ENCODE data around the gene EPHB1.

EPHB1 gene

DNA sequence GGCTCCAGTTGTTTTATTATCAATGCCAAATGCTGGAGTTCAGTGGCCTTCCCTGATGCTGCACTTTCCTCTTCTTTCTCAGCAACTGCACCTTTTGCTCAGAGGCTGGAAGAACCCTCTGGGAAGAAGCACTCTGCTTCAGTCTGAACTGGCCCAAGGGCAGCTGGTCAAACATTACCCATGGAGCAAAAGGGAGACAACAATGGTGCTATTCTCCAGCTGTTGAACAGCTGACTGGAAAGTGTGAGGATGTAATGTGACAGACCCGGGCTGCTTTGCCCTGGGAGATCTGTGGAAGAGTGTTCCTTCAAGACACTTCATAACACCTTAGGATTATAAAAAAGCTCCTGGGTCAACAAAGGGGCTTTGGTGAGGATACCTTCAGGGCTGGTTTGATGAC, 84.9 kb downstream of the EPHB1 start:
- Histone ChIP-seq H2BK120ac (ENCODE audit: low read depth, low read length) (no peak overlapping the region), H3K9ac (ENCODE audit: low read length) (no peak overlapping the region), H2AK5ac (ENCODE audit: low read length) (no peak overlapping the region), H4K5ac (ENCODE audit: low read length) (no peak overlapping the region), H3K4me2 (ENCODE audit: low read length) (no peak overlapping the region), H3K79me1 (ENCODE audit: low read length) (no peaks in the 10 kb centered on the region), H3K36me3 (ENCODE audit: control insufficient read depth, insufficient read depth, low read length) (no peaks in the 10 kb centered on the region), H3K4me3 (ENCODE audit: low read length) (no peak overlapping the region), H3K4me1 (ENCODE audit: control insufficient read depth, low read depth, low read length) (no peaks in the 10 kb centered on the region), H3K4ac (ENCODE audit: low read depth, low read length) (no peak overlapping the region), H4K8ac (ENCODE audit: low read depth, low read length) (no peak overlapping the region), H3K18ac (ENCODE audit: low read length) (no peak overlapping the region), H2BK5ac (ENCODE audit: low read length) (no peak overlapping the region), H3K56ac (ENCODE audit: low read length) (no peak overlapping the region), H3K79me2 (ENCODE audit: control insufficient read depth, insufficient read depth, low read length) (no peaks in the 10 kb centered on the region), H2BK15ac (replicated peaks; ENCODE audit: low read depth) (no peak overlapping the region), H3K27ac (ENCODE audit: low read depth, low read length) (no peak overlapping the region), H3K27me3 (ENCODE audit: insufficient read depth, low read length, poor library complexity) (no peaks in the 10 kb centered on the region), H3K23ac (ENCODE audit: low read length) (no peak overlapping the region)
- WGBS (ENCODE audit: extremely low coverage, insufficient coverage, low lambda C conversion rate), result no CpG with 5 or more reads among the region's 1 CpG
- no peak for DNase-seq

DNA sequence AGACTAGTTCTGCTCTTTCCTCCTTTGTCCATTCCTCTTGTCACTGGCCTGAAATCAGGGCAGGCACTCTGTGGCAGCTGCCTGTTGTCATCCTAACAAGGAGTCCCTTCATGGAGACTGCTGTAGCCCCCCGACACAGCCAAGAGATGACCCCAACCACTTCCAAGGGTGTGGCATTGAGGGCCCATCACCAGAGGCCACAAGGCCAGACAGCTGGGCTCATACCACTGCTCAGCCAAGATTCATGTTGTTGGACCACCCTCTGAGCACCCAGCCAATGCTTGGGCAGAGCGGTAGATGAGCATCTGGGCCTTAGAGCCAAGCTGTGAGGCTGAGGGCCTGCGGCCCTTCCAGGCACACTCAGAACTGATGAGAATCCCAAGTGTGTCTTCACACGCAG, 85.4 kb downstream of the EPHB1 start:
- H3K9ac ChIP-seq (ENCODE audit: low read length), result no peak overlapping the region
- no peak overlapping the region for H3K27ac ChIP-seq (ENCODE audit: low read depth, low read length)

DNA sequence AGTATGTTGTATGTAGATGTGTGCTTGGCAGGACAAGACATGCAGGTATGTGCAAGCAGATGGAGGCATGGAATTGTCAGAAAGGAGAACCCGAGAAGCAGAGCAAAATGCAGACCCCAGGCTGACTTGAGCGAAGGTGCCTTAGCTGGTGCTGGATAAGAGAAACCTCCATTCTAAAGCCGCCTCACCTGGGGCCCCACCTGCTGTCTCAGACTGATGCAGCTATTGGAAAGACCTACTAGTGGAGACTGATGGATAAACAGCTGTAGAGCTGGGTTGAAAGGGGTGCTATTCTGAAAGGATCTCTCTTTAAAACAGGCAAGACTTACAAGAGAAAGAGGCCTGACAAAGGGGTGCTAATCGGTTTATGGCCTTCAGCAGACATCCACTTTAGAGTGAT, 86.2 kb downstream of the EPHB1 start:
- Histone ChIP-seq H3K4me2 (ENCODE audit: low read length) (no peak overlapping the region), H3K4me1 (ENCODE audit: control insufficient read depth, low read depth, low read length) (no peaks in the 10 kb centered on the region), H3K27ac (ENCODE audit: low read depth, low read length) (no peak overlapping the region), H3K4me3 (ENCODE audit: low read length) (no peak overlapping the region), H3K23ac (ENCODE audit: low read length) (no peak overlapping the region), H3K9ac (ENCODE audit: low read length) (no peak overlapping the region), H3K79me2 (ENCODE audit: control insufficient read depth, insufficient read depth, low read length) (no peaks in the 10 kb centered on the region), H2AK5ac (ENCODE audit: low read length) (no peak overlapping the region), H3K4ac (ENCODE audit: low read depth, low read length) (no peak overlapping the region), H3K18ac (ENCODE audit: low read length) (no peak overlapping the region), H3K56ac (ENCODE audit: low read length) (no peak overlapping the region), H2BK120ac (ENCODE audit: low read depth, low read length) (no peak overlapping the region), H4K8ac (ENCODE audit: low read depth, low read length) (no peak overlapping the region), H2BK15ac (replicated peaks; ENCODE audit: low read depth) (no peak overlapping the region), H3K27me3 (ENCODE audit: insufficient read depth, low read length, poor library complexity) (no peaks in the 10 kb centered on the region), H4K5ac (ENCODE audit: low read length) (no peak overlapping the region), H3K36me3 (ENCODE audit: control insufficient read depth, insufficient read depth, low read length) (no peaks in the 10 kb centered on the region), H3K79me1 (ENCODE audit: low read length) (no peaks in the 10 kb centered on the region), H2BK5ac (ENCODE audit: low read length) (no peak overlapping the region)
- no peak for DNase-seq
- no CpG with 5 or more reads among the region's 4 CpGs for WGBS (ENCODE audit: extremely low coverage, insufficient coverage, low lambda C conversion rate)

More for the DNA sequence above, 85.4 kb downstream of the EPHB1 start:
- Histone ChIP-seq H3K4me2 (ENCODE audit: low read length) (no peak overlapping the region), H3K4ac (ENCODE audit: low read depth, low read length) (no peak overlapping the region), H4K5ac (ENCODE audit: low read length) (no peak overlapping the region), H2BK5ac (ENCODE audit: low read length) (no peak overlapping the region), H3K4me1 (ENCODE audit: control insufficient read depth, low read depth, low read length) (no peaks in the 10 kb centered on the region), H3K56ac (ENCODE audit: low read length) (no peak overlapping the region), H3K36me3 (ENCODE audit: control insufficient read depth, insufficient read depth, low read length) (no peaks in the 10 kb centered on the region), H2AK5ac (ENCODE audit: low read length) (no peak overlapping the region), H3K79me2 (ENCODE audit: control insufficient read depth, insufficient read depth, low read length) (no peaks in the 10 kb centered on the region), H3K23ac (ENCODE audit: low read length) (no peak overlapping the region), H2BK15ac (replicated peaks; ENCODE audit: low read depth) (no peak overlapping the region), H3K4me3 (ENCODE audit: low read length) (no peak overlapping the region), H4K8ac (ENCODE audit: low read depth, low read length) (no peak overlapping the region), H3K27me3 (ENCODE audit: insufficient read depth, low read length, poor library complexity) (no peaks in the 10 kb centered on the region), H3K79me1 (ENCODE audit: low read length) (no peaks in the 10 kb centered on the region), H2BK120ac (ENCODE audit: low read depth, low read length) (no peak overlapping the region), H3K18ac (ENCODE audit: low read length) (no peak overlapping the region)
- WGBS (ENCODE audit: extremely low coverage, insufficient coverage, low lambda C conversion rate), result no CpG with 5 or more reads among the region's 4 CpGs
- DNase-seq, result no peak

DNA sequence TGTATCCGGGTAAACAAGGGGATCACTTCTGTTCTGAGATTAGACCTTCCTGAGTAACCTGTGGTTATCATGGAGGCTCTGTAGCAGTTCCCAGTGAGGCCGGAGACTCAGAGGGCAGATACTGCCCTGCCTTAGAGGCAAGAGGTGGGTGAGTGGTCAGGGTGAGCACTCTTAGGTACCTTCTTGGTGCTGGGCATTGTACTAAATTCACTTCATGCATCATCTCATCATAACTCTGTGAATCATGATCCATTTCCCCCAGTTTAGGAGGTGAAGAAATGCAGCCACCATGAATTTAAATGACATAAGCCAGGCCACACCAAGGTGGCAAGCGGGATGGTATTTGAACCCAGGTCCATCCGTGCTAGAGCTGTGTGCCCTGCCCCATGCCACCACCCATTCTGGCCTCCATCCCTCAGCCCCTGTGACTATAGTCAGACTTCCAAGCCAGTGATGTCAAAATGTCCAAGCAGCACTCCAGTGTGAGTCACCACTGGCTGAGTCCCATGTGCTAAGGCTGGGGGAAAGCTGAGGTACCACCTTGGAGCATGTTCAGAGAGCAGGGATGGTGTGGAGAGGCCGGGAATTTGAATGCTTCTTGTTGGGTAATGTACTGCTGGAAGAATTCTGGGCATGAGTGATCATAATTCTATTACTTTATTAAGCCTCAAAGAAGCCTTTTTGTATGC, 88.8 kb downstream of the EPHB1 start:
- H2BK5ac ChIP-seq (ENCODE audit: low read length), result no peak overlapping the region
- no CpG with 5 or more reads among the region's 5 CpGs for WGBS (ENCODE audit: extremely low coverage, insufficient coverage, low lambda C conversion rate)

DNA sequence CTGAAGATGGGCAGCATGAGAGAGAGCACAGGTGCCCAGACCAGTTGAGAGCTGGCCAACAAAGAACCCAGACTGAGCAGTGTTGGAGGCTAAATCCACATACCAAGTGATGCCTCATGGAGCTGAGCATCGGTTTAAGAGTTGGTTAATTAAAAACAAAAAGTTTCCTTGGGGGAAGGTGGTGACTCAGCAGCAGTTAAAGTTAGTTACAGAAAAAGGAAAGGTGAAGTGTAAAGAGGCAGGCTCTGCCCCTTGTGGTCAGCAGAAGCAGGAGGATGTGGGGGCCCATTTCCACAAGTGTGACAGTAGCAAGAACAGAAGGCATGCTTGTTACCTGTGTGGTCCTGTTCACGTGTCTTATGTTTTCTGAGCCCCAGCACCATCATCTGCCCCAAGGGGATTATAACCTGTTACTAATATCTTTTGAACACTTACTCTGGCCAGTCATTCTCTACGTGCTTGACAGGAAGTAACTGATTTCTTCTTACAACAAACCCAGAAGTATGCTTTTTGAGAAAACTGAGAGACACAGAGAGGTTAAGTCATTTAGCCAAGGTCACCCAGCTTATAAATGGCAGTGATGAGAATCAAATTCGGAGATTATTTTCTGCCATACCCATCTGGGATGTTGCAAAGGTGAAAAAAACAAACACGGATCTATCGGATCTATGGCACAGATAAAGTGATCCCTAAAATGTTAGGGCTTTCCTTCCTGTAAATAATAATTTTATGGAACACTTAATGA, 91.0 kb downstream of the EPHB1 start:
- Histone ChIP-seq H3K4me3 (ENCODE audit: low read length) (no peak overlapping the region), H3K36me3 (ENCODE audit: control insufficient read depth, insufficient read depth, low read length) (no peaks in the 10 kb centered on the region), H3K9ac (ENCODE audit: low read length) (no peak overlapping the region), H2BK15ac (replicated peaks; ENCODE audit: low read depth) (no peak overlapping the region), H3K27ac (ENCODE audit: low read depth, low read length) (no peak overlapping the region), H2BK120ac (ENCODE audit: low read depth, low read length) (no peak overlapping the region), H3K18ac (ENCODE audit: low read length) (no peak overlapping the region), H2BK5ac (ENCODE audit: low read length) (no peak overlapping the region), H3K79me2 (ENCODE audit: control insufficient read depth, insufficient read depth, low read length) (no peaks in the 10 kb centered on the region), H3K56ac (ENCODE audit: low read length) (no peak overlapping the region), H3K4ac (ENCODE audit: low read depth, low read length) (no peak overlapping the region), H3K4me2 (ENCODE audit: low read length) (no peak overlapping the region), H3K4me1 (ENCODE audit: control insufficient read depth, low read depth, low read length) (no peaks in the 10 kb centered on the region), H4K8ac (ENCODE audit: low read depth, low read length) (no peak overlapping the region), H3K23ac (ENCODE audit: low read length) (no peak overlapping the region), H2AK5ac (ENCODE audit: low read length) (no peak overlapping the region), H3K79me1 (ENCODE audit: low read length) (no peaks in the 10 kb centered on the region), H4K5ac (ENCODE audit: low read length) (no peak overlapping the region), H3K27me3 (ENCODE audit: insufficient read depth, low read length, poor library complexity) (no peaks in the 10 kb centered on the region)
- DNase-seq, result peak; percentile 56
- no CpG with 5 or more reads among the region's 6 CpGs for WGBS (ENCODE audit: extremely low coverage, insufficient coverage, low lambda C conversion rate)

More for the DNA sequence above, 88.8 kb downstream of the EPHB1 start:
- Histone ChIP-seq H3K9ac (ENCODE audit: low read length) (no peak overlapping the region), H3K4me3 (ENCODE audit: low read length) (no peak overlapping the region), H2AK5ac (ENCODE audit: low read length) (no peak overlapping the region), H3K4me2 (ENCODE audit: low read length) (no peak overlapping the region), H3K79me2 (ENCODE audit: control insufficient read depth, insufficient read depth, low read length) (no peaks in the 10 kb centered on the region), H3K4ac (ENCODE audit: low read depth, low read length) (no peak overlapping the region), H3K79me1 (ENCODE audit: low read length) (no peaks in the 10 kb centered on the region), H4K5ac (ENCODE audit: low read length) (no peak overlapping the region), H3K18ac (ENCODE audit: low read length) (no peak overlapping the region), H4K8ac (ENCODE audit: low read depth, low read length) (no peak overlapping the region), H3K4me1 (ENCODE audit: control insufficient read depth, low read depth, low read length) (no peaks in the 10 kb centered on the region), H3K27me3 (ENCODE audit: insufficient read depth, low read length, poor library complexity) (no peaks in the 10 kb centered on the region), H2BK120ac (ENCODE audit: low read depth, low read length) (no peak overlapping the region), H3K36me3 (ENCODE audit: control insufficient read depth, insufficient read depth, low read length) (no peaks in the 10 kb centered on the region), H3K56ac (ENCODE audit: low read length) (no peak overlapping the region), H3K23ac (ENCODE audit: low read length) (no peak overlapping the region), H2BK15ac (replicated peaks; ENCODE audit: low read depth) (no peak overlapping the region), H3K27ac (ENCODE audit: low read depth, low read length) (no peak overlapping the region)
- DNase-seq, result no peak

All from mesendoderm (in vitro differentiated cells).